PC-9 (cell line): Measurements from ENCODE around the gene DGKG. TPM values are rescaled to one million over a fixed set of nuclear protein-coding genes. Genes with fewer than 3 reads are reported as not detected.

Source experiments
- BruUV-seq: library from RNA; stranded (reverse); fragments of 400-500 nt; replicated peaks from 2 replicates; lab custom pipeline; 2021; lab: Mats Ljungman, UMichigan
- CTCF ChIA-PET: fragments of 300-600 bp; sonication (Branson Sonifier 250); formaldehyde crosslinking; loops from one replicate; lab custom pipeline; 2022; ENCODE audit warnings: antibody characterized with exemption; lab: Charles Lee
- POLR2A ChIA-PET: fragments of 300-600 bp; sonication (Branson Sonifier 250); formaldehyde crosslinking; loops from one replicate; lab custom pipeline; 2022; ENCODE audit warnings: antibody characterized with exemption; ENCODE audit not compliant: unreplicated experiment; lab: Charles Lee
- DNase-seq, 2 experiments: peaks; one replicate each; pipeline versions ENCODE4 v3.0.0 to v3.0.0-alpha.2; 2015 to 2022; ENCODE audit warnings: mixed read lengths in 1 of 2
- H2AFZ ChIP-seq: fragments of 200-600 bp; sonication (generic); 2 replicates; pipeline ENCODE4 v1.8.1; 2017; ENCODE audit warnings: antibody characterized with exemption
- H3F3A ChIP-seq: fragments of 200-600 bp; sonication (generic); 2 replicates; pipeline ENCODE4 v1.8.1; 2017; ENCODE audit warnings: antibody characterized with exemption, mild to moderate bottlenecking, low read depth; ENCODE audit not compliant: insufficient read depth
- H3K27ac ChIP-seq: fragments of 200-600 bp; sonication (generic); 2 replicates; pipeline ENCODE4 v1.6.1; 2016; ENCODE audit warnings: mixed run types
- H3K27me3 ChIP-seq: fragments of 200-600 bp; sonication (generic); 2 replicates; pipeline ENCODE4 v1.6.1; 2016; ENCODE audit warnings: low read depth, mixed run types; ENCODE audit not compliant: insufficient read depth
- H3K36me3 ChIP-seq: fragments of 200-600 bp; sonication (generic); 2 replicates; pipeline ENCODE4 v1.6.1; 2016; ENCODE audit warnings: low read depth, mixed run types
- H3K4me1 ChIP-seq: fragments of 200-600 bp; sonication (generic); replicated peaks from 2 replicates; pipeline ENCODE4 v1.6.1; 2016; ENCODE audit warnings: mixed run types; ENCODE audit not compliant: insufficient read depth
- H3K4me2 ChIP-seq: fragments of 200-600 bp; sonication (generic); 2 replicates; pipeline ENCODE4 v1.6.1; 2017; ENCODE audit warnings: mixed run types
- H3K4me3 ChIP-seq: fragments of 200-600 bp; sonication (generic); 2 replicates; pipeline ENCODE4 v1.6.1; 2016; ENCODE audit warnings: mixed run types
- H3K79me2 ChIP-seq: fragments of 200-600 bp; sonication (generic); 2 replicates; pipeline ENCODE4 v1.6.1; 2017; ENCODE audit warnings: low read depth, mixed run types
- H3K9me2 ChIP-seq: fragments of 200-600 bp; sonication (generic); 2 replicates; pipeline ENCODE4 v1.8.1; 2017; ENCODE audit warnings: mild to moderate bottlenecking; ENCODE audit not compliant: insufficient read depth
- H3K9me3 ChIP-seq: fragments of 200-600 bp; sonication (generic); 2 replicates; pipeline ENCODE4 v1.8.1; 2016; ENCODE audit warnings: low read depth; ENCODE audit not compliant: insufficient read depth
- H4K20me1 ChIP-seq: fragments of 200-600 bp; sonication (generic); 2 replicates; pipeline ENCODE4 v1.8.1; 2017; ENCODE audit not compliant: insufficient read depth
- EZH2 ChIP-seq: fragments of 200-600 bp; sonication (generic); IDR thresholded peaks from 2 replicates; pipeline ENCODE4 v1.8.0; 2017; ENCODE audit warnings: antibody characterized with exemption, low read depth
- intact Hi-C: fragments of 100-400 bp; cut with micrococcal nuclease; formaldehyde crosslinking; loops from one replicate; pipeline ENCODE4 v1.10.0; 2022; ENCODE audit not compliant: unreplicated experiment
- total RNA-seq: library from RNA; stranded (reverse); gene quantifications from 2 replicates; pipeline ENCODE4 v1.2.3, GENCODE V29; 2021
- TF ChIP-seq, protein P1 (sequence below): fragments of 200-600 bp; sonication (generic); conservative IDR thresholded peaks from 2 replicates; pipeline ENCODE4 v1.6.1; 2017; ENCODE audit warnings: mixed run types, antibody characterized with exemption, mild to moderate bottlenecking, moderate library complexity

The DGKG gene
- total RNA-seq, 1 experiment from 2014 or later = 20.0 TPM

DNA sequence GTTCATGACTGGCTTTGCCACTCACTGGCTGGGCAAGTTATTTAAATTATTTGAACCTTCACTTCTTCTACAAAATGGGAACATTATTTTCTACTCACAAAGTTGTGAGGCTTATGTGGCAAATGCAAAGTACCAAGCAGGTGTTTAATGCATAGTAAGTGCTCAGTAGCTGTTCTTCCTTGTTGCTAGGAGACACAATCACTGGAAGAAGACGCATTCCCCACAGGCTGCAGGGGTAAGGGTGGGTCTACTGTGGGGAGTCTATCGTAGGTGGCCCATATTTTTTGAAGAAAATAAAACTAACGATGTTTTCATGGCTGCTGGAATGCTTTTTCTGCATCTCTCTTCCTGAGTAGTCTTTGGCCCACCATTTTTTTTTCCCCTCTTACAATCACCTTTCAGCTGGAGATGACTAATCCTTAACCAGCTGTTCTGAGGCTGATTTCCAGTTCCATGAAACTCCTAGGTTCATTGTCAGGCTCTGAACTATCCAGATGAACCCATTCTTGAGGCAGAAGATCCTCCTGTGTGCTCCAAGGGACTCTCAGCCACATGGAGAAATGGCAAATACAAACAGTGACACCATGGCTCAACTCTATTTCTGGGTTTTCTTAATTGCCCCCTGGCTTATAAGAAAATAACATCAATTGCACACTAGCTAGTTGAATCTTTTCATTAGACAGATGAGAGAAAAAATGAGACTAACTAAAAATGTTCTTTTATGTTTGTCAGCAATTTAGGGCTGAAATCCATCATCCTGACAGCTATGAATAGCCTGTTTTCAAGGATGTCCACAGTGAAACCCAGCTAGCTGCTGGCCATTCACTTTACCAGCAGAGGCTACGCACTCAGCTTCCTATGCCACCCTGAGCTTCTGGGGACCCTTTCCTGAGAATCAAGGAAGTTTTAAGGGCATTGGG is 144.9 kb downstream of the DGKG start:
- intact Hi-C loops = no loop called here
- no peak overlapping the region for H2AFZ ChIP-seq
- peaks cover 4% of the 10 kb centered on the region; the same call in 1 of the 2 replicates for H3F3A ChIP-seq
- no TSS peak for BruUV-seq
- no peak for DNase-seq
- ChIA-PET POLR2A (no interaction called here), CTCF (interaction anchor here (0.6 kb wide), 1 partner anchor 323 kb away, joined by 6 read pairs; no protein-coding TSS in a partner anchor)
- 0 out of 2 replicates have a peak, but pooled peaks cover 3% of the 10 kb centered on the region for H3K4me1 ChIP-seq
- H3K9me3 ChIP-seq = no peaks in the 10 kb centered on the region
- no peak overlapping the region for H3K27ac ChIP-seq
- H3K9me2 ChIP-seq = no peaks in the 10 kb centered on the region
- H3K4me3 ChIP-seq = no peak overlapping the region
- H3K36me3 ChIP-seq = no peaks in the 10 kb centered on the region
- no peaks in the 10 kb centered on the region; the same call in 1 of the 2 replicates for H4K20me1 ChIP-seq
- H3K27me3 ChIP-seq = no peaks in the 10 kb centered on the region
- H3K79me2 ChIP-seq = no peaks in the 10 kb centered on the region
- no peak for TF ChIP-seq EZH2
- TF ChIP-seq, protein P1, sequence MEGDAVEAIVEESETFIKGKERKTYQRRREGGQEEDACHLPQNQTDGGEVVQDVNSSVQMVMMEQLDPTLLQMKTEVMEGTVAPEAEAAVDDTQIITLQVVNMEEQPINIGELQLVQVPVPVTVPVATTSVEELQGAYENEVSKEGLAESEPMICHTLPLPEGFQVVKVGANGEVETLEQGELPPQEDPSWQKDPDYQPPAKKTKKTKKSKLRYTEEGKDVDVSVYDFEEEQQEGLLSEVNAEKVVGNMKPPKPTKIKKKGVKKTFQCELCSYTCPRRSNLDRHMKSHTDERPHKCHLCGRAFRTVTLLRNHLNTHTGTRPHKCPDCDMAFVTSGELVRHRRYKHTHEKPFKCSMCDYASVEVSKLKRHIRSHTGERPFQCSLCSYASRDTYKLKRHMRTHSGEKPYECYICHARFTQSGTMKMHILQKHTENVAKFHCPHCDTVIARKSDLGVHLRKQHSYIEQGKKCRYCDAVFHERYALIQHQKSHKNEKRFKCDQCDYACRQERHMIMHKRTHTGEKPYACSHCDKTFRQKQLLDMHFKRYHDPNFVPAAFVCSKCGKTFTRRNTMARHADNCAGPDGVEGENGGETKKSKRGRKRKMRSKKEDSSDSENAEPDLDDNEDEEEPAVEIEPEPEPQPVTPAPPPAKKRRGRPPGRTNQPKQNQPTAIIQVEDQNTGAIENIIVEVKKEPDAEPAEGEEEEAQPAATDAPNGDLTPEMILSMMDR = no peak
- H3K4me2 ChIP-seq = no peak overlapping the region

DNA sequence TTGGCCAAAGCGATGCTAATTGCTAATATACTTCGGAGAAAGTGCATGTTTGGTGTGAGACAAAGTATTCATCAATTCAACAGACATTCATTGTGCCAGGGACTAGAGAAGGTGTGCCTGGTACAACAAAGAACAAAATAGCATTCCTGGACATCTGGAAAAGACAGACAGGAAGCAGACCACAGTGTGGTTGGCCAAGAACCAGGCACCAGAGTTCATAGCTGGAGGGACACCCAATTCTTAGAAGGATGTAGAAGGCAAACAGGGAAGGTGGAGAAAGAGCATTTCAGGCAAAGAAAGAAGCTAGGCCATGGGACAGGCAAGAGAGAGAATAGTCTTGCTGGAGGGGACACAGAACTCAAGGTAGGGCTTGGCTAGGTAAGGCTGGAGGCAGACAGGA is 147.4 kb downstream of the DGKG start:
- no peak for TF ChIP-seq EZH2
- TF ChIP-seq, protein P1 = no peak
- no TSS peak for BruUV-seq
- Histone ChIP-seq H2AFZ (no peak overlapping the region), H3K9me3 (no peaks in the 10 kb centered on the region), H3K27ac (no peak overlapping the region), H3K79me2 (no peaks in the 10 kb centered on the region), H3F3A (peaks cover 4% of the 10 kb centered on the region; the same call in 1 of the 2 replicates), H3K4me2 (no peak overlapping the region), H3K9me2 (no peaks in the 10 kb centered on the region), H3K27me3 (no peaks in the 10 kb centered on the region), H3K4me3 (no peak overlapping the region), H3K4me1 (0 out of 2 replicates have a peak, but pooled peaks cover 3% of the 10 kb centered on the region), H3K36me3 (no peaks in the 10 kb centered on the region), H4K20me1 (no peaks in the 10 kb centered on the region)
- ChIA-PET CTCF (no interaction called here), POLR2A (interaction anchor here (0.5 kb wide), 1 partner anchor 60 kb away, joined by 3 read pairs; no protein-coding TSS in a partner anchor)
- intact Hi-C loops = no loop called here
- no peak for DNase-seq

DNA sequence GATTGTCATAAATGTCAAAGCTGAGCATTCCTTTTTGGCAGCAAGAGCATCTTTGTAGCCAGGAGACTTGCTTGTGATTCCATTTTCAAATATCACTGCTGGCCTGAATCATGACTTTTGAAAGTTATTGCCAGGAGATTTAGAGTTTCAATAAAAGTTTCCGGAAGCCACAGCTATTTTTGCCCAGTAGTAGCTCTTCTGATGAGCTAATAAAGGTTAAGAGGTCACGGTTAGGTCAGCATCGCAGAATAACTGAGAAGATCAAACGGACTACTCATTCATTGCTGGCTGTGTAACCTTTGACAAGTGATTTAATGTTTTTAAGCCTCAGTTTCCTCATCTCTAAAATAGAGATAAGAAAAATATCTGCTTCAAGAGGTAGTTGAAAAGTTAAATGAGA is 148.1 kb downstream of the DGKG start:
- CTCF ChIA-PET = no interaction called here
- Histone ChIP-seq H3K9me3 (no peaks in the 10 kb centered on the region), H3K4me1 (0 out of 2 replicates have a peak, but pooled peaks cover 3% of the 10 kb centered on the region), H3K79me2 (no peaks in the 10 kb centered on the region), H3K9me2 (no peaks in the 10 kb centered on the region), H2AFZ (no peak overlapping the region), H3K36me3 (no peaks in the 10 kb centered on the region), H3K27ac (no peak overlapping the region), H3K27me3 (no peaks in the 10 kb centered on the region), H3F3A (peaks cover 4% of the 10 kb centered on the region; the same call in 1 of the 2 replicates), H4K20me1 (no peaks in the 10 kb centered on the region), H3K4me2 (no peak overlapping the region), H3K4me3 (no peak overlapping the region)
- TF ChIP-seq, protein P1 = no peak
- TF ChIP-seq EZH2 = no peak
- intact Hi-C loops = no loop called here
- no TSS peak for BruUV-seq
- POLR2A ChIA-PET = interaction anchor here (0.6 kb wide), 1 partner anchor 157 kb away, joined by 6 read pairs; no protein-coding TSS in a partner anchor
- DNase-seq = no peak
